SH-SY5Y (cell line): Measurements from ENCODE around the gene TBC1D22A.

ENCODE experiments used
- GATA2 ChIP-seq: IDR thresholded peaks from 2 replicates; pipeline ENCODE4 v1.6.1; 2011; ENCODE audit warnings: mild to moderate bottlenecking, low read depth, low read length
- GATA3 ChIP-seq: IDR thresholded peaks from 2 replicates; pipeline ENCODE4 v1.6.1; 2011; ENCODE audit warnings: low read depth, mild to moderate bottlenecking, low read length, moderate library complexity

GRCh38 chr22:47111626-47112581 lies 349.5 kb downstream of the TBC1D22A start:
- no peak for TF ChIP-seq GATA2
- TF ChIP-seq GATA3 = no peak
